Melanocyte of skin (primary cell): ENCODE results near the gene TAPT1. TPM values are rescaled to one million over a fixed set of nuclear protein-coding genes. Genes with fewer than 3 reads are reported as not detected.

Source experiments
- small RNA-seq, 2 donors: library from RNA; depleted of rRNA; stranded (forward); fragments of <200 nt; gene quantifications; one replicate each; pipeline ENCODE3, GENCODE V24; 2012
- total RNA-seq, 2 donors: library from RNA; depleted of rRNA; stranded (reverse); fragments of >200 nt; gene quantifications; 2 replicates each; pipeline ENCODE4 v1.2.3, GENCODE V29; 2012

Gene TAPT1, protein sequence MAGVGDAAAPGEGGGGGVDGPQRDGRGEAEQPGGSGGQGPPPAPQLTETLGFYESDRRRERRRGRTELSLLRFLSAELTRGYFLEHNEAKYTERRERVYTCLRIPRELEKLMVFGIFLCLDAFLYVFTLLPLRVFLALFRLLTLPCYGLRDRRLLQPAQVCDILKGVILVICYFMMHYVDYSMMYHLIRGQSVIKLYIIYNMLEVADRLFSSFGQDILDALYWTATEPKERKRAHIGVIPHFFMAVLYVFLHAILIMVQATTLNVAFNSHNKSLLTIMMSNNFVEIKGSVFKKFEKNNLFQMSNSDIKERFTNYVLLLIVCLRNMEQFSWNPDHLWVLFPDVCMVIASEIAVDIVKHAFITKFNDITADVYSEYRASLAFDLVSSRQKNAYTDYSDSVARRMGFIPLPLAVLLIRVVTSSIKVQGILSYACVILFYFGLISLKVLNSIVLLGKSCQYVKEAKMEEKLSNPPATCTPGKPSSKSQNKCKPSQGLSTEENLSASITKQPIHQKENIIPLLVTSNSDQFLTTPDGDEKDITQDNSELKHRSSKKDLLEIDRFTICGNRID
- total RNA-seq = 10 to 100 TPM; 21.0 to 31.0 TPM

DNA sequence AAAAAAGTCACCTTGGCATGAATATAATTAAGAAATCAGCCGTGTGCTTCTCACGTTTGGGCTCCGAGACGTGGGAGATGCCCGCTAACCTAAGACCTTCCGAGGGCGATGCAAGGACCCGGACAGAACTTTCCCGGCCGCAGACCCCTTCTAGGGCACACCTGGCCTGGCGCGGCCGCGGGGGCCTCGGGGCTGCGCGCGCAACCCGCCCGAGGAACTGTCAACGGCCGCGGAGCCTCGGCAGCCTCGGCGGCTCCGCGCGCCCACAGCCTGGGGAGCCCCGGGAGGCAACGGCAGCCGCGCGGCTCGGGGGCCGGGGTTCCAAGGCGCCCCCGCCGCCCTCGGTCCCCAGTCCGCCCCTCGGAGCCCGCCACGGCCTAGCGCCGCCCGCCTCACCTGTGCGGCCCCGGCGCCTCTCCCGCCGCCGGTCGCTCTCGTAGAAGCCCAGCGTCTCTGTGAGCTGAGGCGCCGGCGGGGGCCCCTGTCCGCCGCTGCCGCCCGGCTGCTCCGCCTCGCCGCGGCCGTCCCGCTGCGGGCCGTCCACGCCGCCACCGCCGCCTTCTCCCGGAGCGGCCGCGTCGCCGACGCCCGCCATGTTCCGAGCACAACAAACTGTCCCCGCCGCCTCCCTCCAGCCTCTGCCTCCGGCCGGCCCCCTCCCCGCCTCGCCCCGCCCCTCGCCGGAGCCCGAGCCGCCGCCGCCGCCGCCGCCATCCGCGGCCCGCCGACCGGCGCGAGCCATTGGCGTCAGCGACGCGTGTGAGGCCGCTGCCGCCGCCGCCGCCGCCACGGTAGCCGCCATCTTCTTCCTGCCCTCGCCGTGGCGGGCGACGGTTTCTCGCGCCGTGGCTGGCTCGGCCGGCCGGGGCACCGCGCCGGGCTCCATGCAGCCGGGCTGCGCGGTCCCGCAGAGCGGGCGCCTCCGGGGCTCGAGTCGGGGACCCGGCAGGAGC is at the start of gene TAPT1:
TSS of gene TAPT1 (minus strand) at position 609 of the 953 bp plus-strand sequence. CDS start at position 595, 14 bp downstream.

Small RNA genes lying within 50 kb of the gene (small RNA-seq; reads per million reads assigned to genes)
- 0 reads per million in 2 donors for gene RPS21P4

Other genes starting within 250 kb of the TAPT1 start
- 1 to 10 TPM in 1 of 2 donors, under 1 TPM in 1; 1.00 to 1.7 TPM for gene PROM1, start 142.4 kb downstream of the TAPT1 start, total RNA-seq